Measurements from ENCODE around the gene CORO6. TPM values are rescaled to one million over a fixed set of nuclear protein-coding genes. Genes with fewer than 3 reads are reported as not detected.

Gene CORO6
- total and polyA plus RNA-seq, 2 donors from 2014 or later = 2.1 to 5.9 TPM

GRCh38 chr17:29663155-29663554 lies 40.4 kb upstream of the CORO6 start:
- Histone ChIP-seq H3K9me3 (ENCODE audit: control insufficient read depth in 2 of 3, insufficient read depth in 1 of 3, low read length in 3 of 3) (no peaks in the 10 kb centered on the region), H3K9ac (ENCODE audit: low read length in 3 of 3) (no peak overlapping the region), H3K27me3 (ENCODE audit: control insufficient read depth, insufficient read depth, low read length) (no peaks in the 10 kb centered on the region), H3K27ac (ENCODE audit: low read depth in 2 of 2, low read length in 2 of 2) (no peak overlapping the region), H3K36me3 (ENCODE audit: control insufficient read depth in 2 of 3, insufficient read depth in 3 of 3, low read length in 3 of 3) (peaks cover 0 to 15% (median 5%) of the 10 kb centered on the region in 3 donors), H3K4me3 (ENCODE audit: low read length in 3 of 3) (no peak overlapping the region), H3K4me1 (ENCODE audit: control insufficient read depth in 2 of 3, insufficient read depth in 2 of 3, low read depth in 1 of 3, low read length in 3 of 3) (no peaks in the 10 kb centered on the region)
- intact Hi-C loops (cut with DNase I) = no loop called here
- FAIRE-seq (no peak), DNase-seq (peak in 4 of 5 donors; percentile 31 to 79 (median 65))
- TF ChIP-seq CTCF (IDR thresholded peaks at IDR 0.05; ENCODE audit: borderline replicate concordance, extremely low read depth, insufficient read depth) = no peak

GRCh38 chr17:29661213-29661612 lies 38.5 kb upstream of the CORO6 start:
- Histone ChIP-seq H3K27ac (ENCODE audit: low read depth in 2 of 2, low read length in 2 of 2) (no peak overlapping the region), H3K4me3 (ENCODE audit: low read length in 3 of 3) (no peak overlapping the region), H3K36me3 (ENCODE audit: control insufficient read depth in 2 of 3, insufficient read depth in 3 of 3, low read length in 3 of 3) (no peaks in the 10 kb centered on the region), H3K9ac (ENCODE audit: low read length in 3 of 3) (no peak overlapping the region), H3K9me3 (ENCODE audit: control insufficient read depth in 2 of 3, insufficient read depth in 1 of 3, low read length in 3 of 3) (no peaks in the 10 kb centered on the region), H3K27me3 (ENCODE audit: control insufficient read depth, insufficient read depth, low read length) (no peaks in the 10 kb centered on the region), H3K4me1 (ENCODE audit: control insufficient read depth in 2 of 3, insufficient read depth in 2 of 3, low read depth in 1 of 3, low read length in 3 of 3) (no peaks in the 10 kb centered on the region)
- no peak for DNase-seq
- intact Hi-C loops (cut with DNase I) = no loop called here
- FAIRE-seq = no peak
- no peak for TF ChIP-seq CTCF (IDR thresholded peaks at IDR 0.05; ENCODE audit: borderline replicate concordance, extremely low read depth, insufficient read depth)

GRCh38 chr17:29659155-29659554 lies 36.4 kb upstream of the CORO6 start:
- H3K27ac ChIP-seq (ENCODE audit: low read depth in 2 of 2, low read length in 2 of 2) = no peak overlapping the region
- peaks cover 0 to 10% (median 3%) of the 10 kb centered on the region in 3 donors for H3K36me3 ChIP-seq (ENCODE audit: control insufficient read depth in 2 of 3, insufficient read depth in 3 of 3, low read length in 3 of 3)
- H3K9ac ChIP-seq (ENCODE audit: low read length in 3 of 3) = no peak overlapping the region
- H3K27me3 ChIP-seq (ENCODE audit: control insufficient read depth, insufficient read depth, low read length) = no peaks in the 10 kb centered on the region
- no peaks in the 10 kb centered on the region for H3K9me3 ChIP-seq (ENCODE audit: control insufficient read depth in 2 of 3, insufficient read depth in 1 of 3, low read length in 3 of 3)
- DNase-seq (no peak), FAIRE-seq (no peak)
- H3K4me3 ChIP-seq (ENCODE audit: low read length in 3 of 3) = no peak overlapping the region
- intact Hi-C loops (cut with DNase I) = no loop called here
- no peak for TF ChIP-seq CTCF (IDR thresholded peaks at IDR 0.05; ENCODE audit: borderline replicate concordance, extremely low read depth, insufficient read depth)
- H3K4me1 ChIP-seq (ENCODE audit: control insufficient read depth in 2 of 3, insufficient read depth in 2 of 3, low read depth in 1 of 3, low read length in 3 of 3) = no peaks in the 10 kb centered on the region

GRCh38 chr17:29655323-29655722 lies 32.6 kb upstream of the CORO6 start:
- no peak for FAIRE-seq
- peaks cover 0 to 10% (median 3%) of the 10 kb centered on the region in 3 donors for H3K36me3 ChIP-seq (ENCODE audit: control insufficient read depth in 2 of 3, insufficient read depth in 3 of 3, low read length in 3 of 3)

More at GRCh38 chr17:29655323-29655722, 32.6 kb upstream of the CORO6 start:
- Histone ChIP-seq H3K9ac (ENCODE audit: low read length in 3 of 3) (no peak overlapping the region), H3K27me3 (ENCODE audit: control insufficient read depth, insufficient read depth, low read length) (no peaks in the 10 kb centered on the region), H3K4me1 (ENCODE audit: control insufficient read depth in 2 of 3, insufficient read depth in 2 of 3, low read depth in 1 of 3, low read length in 3 of 3) (no peaks in the 10 kb centered on the region), H3K9me3 (ENCODE audit: control insufficient read depth in 2 of 3, insufficient read depth in 1 of 3, low read length in 3 of 3) (no peaks in the 10 kb centered on the region), H3K27ac (ENCODE audit: low read depth in 2 of 2, low read length in 2 of 2) (no peak overlapping the region), H3K4me3 (ENCODE audit: low read length in 3 of 3) (no peak overlapping the region)
- intact Hi-C loops (cut with DNase I) = no loop called here
- DNase-seq = no peak
- no peak for TF ChIP-seq CTCF (IDR thresholded peaks at IDR 0.05; ENCODE audit: borderline replicate concordance, extremely low read depth, insufficient read depth)

All from kidney (tissue), 14 donors.